ENCODE data around the gene ARFGAP3. TPM values are rescaled to one million over a fixed set of nuclear protein-coding genes. Genes with fewer than 3 reads are reported as not detected.

Gene ARFGAP3
- total RNA-seq, 2 experiments from 2014 or later = 19.5 to 21.4 TPM

DNA sequence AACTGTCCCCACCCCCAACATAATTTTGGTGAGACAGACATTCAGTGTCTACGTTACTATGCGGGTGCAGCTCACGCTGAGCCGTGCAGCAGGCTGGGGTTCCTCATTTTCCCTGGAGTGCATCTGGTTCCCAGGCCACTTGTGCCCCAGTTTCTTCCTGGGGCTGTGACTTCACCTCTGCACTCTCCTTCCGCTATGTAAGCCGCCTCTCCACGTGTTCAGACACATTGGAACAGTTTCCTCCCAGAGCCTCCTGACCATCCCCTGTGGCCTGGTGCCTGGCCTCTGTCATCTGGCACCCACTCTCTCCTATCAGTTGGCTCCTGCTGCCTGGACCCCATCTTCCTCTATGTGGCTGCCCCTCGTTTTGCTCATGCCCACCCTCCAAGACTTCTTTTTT lies 90.2 kb downstream of the ARFGAP3 start:
- peak in 2 of 14 experiments; percentile 24 to 42 for DNase-seq

DNA sequence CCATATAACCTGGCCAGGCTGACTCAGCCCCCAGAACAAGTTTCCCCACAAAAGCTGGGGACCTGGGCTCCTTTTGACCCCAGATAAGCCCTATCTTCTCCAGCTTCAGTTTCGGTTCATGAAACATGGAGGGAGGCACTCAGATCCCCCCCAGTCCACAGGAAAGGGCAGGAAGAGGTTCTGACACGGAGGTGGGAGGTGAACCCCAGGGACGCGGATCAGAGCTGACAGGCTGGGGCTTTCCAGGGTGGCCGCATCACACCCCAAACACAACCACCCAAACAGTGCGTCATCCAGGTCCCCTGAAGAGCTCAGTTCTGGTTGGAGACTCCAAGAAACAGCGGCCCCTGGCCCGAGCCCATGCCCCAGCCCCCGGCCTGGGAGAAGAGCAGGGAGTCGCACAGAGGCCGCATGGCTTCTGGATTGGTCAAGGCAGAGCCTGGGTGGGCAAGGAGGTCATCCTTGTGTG lies 92.1 kb downstream of the ARFGAP3 start:
- intact Hi-C loops (cut with DNase I, micrococcal nuclease) = no loop called here
- Mint-ChIP-seq H3K9me3 (no peaks in the 10 kb centered on the region), H3K4me1 (ENCODE audit: low read depth) (no peaks in the 10 kb centered on the region), H3K4me3 (no peak overlapping the region), H3K27me3 (peaks cover 4% of the 10 kb centered on the region), H3K36me3 (ENCODE audit: low read depth) (no peaks in the 10 kb centered on the region), H3K27ac (no peak overlapping the region)
- TF ChIP-seq, protein P1, sequence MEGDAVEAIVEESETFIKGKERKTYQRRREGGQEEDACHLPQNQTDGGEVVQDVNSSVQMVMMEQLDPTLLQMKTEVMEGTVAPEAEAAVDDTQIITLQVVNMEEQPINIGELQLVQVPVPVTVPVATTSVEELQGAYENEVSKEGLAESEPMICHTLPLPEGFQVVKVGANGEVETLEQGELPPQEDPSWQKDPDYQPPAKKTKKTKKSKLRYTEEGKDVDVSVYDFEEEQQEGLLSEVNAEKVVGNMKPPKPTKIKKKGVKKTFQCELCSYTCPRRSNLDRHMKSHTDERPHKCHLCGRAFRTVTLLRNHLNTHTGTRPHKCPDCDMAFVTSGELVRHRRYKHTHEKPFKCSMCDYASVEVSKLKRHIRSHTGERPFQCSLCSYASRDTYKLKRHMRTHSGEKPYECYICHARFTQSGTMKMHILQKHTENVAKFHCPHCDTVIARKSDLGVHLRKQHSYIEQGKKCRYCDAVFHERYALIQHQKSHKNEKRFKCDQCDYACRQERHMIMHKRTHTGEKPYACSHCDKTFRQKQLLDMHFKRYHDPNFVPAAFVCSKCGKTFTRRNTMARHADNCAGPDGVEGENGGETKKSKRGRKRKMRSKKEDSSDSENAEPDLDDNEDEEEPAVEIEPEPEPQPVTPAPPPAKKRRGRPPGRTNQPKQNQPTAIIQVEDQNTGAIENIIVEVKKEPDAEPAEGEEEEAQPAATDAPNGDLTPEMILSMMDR (IDR thresholded peaks at IDR 0.05) = no peak
- DNase-seq (no peak), ATAC-seq (ENCODE audit: poor library complexity) (no peak)
- Histone ChIP-seq H3K36me3 (ENCODE audit: insufficient read depth, low read length) (no peaks in the 10 kb centered on the region), H3K27ac (ENCODE audit: low read depth in 1 of 2, low read length in 2 of 2) (no peak overlapping the region), H3K4me3 (ENCODE audit: low read length) (no peak overlapping the region), H3K4me1 (ENCODE audit: insufficient read depth, low read length) (no peaks in the 10 kb centered on the region), H3K27me3 (ENCODE audit: control insufficient read depth in 1 of 2, insufficient read depth in 2 of 2, low read length in 2 of 2) (no peaks in the 10 kb centered on the region), H3K9me3 (ENCODE audit: control insufficient read depth in 1 of 2, insufficient read depth in 1 of 2, low read length in 2 of 2) (peaks cover 0 to 5% of the 10 kb centered on the region in 2 experiments)
- POLR2A ChIA-PET = no interaction called here
- CTCF ChIA-PET = no interaction called here

More for the DNA sequence above, 90.2 kb downstream of the ARFGAP3 start:
- H3K4me3 ChIP-seq (ENCODE audit: low read length) = no peak overlapping the region
- peaks cover 4% of the 10 kb centered on the region for H3K27me3 Mint-ChIP-seq
- no peak overlapping the region for H3K27ac ChIP-seq (ENCODE audit: low read depth in 1 of 2, low read length in 2 of 2)
- ChIA-PET CTCF (no interaction called here), POLR2A (no interaction called here)
- no peaks in the 10 kb centered on the region for H3K27me3 ChIP-seq (ENCODE audit: control insufficient read depth in 1 of 2, insufficient read depth in 2 of 2, low read length in 2 of 2)
- no peaks in the 10 kb centered on the region for H3K36me3 ChIP-seq (ENCODE audit: insufficient read depth, low read length)
- ATAC-seq (ENCODE audit: poor library complexity) = no peak
- no peak overlapping the region for H3K4me3 Mint-ChIP-seq
- H3K9me3 Mint-ChIP-seq = no peaks in the 10 kb centered on the region
- no peak overlapping the region for H3K27ac Mint-ChIP-seq
- H3K4me1 ChIP-seq (ENCODE audit: insufficient read depth, low read length) = no peaks in the 10 kb centered on the region
- peaks cover 0 to 5% of the 10 kb centered on the region in 2 experiments for H3K9me3 ChIP-seq (ENCODE audit: control insufficient read depth in 1 of 2, insufficient read depth in 1 of 2, low read length in 2 of 2)
- TF ChIP-seq, protein P1 (IDR thresholded peaks at IDR 0.05) = no peak
- no peaks in the 10 kb centered on the region for H3K4me1 Mint-ChIP-seq (ENCODE audit: low read depth)
- intact Hi-C loops (cut with DNase I, micrococcal nuclease) = no loop called here
- H3K36me3 Mint-ChIP-seq (ENCODE audit: low read depth) = no peaks in the 10 kb centered on the region

DNA sequence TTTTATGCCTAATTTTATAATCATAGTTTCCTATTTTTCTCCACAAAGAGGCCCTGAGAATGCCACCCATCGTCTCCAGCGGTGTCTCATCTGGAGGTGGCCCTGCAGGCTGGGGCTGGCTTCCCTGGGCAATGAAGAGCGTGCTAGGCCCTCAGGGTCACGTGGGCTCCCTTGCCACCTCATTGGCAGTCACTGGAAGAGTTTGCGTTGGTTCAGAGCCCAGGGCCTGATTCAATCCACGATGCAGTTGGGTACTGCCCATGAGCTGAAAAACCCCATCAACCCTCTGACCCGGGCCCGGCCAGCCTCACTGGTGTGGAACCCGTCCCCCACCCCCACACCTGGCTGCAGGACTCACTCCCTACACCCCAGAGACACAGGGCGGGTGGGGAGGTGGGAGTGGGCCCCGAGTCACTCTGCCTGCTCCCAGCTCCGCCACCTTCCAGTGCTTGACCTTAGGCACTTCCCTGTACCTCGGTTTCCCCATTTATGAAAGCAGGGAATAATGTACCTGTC lies 93.0 kb downstream of the ARFGAP3 start:
- Mint-ChIP-seq H3K4me1 (ENCODE audit: low read depth) (no peaks in the 10 kb centered on the region), H3K27ac (no peak overlapping the region), H3K4me3 (no peak overlapping the region), H3K9me3 (no peaks in the 10 kb centered on the region), H3K36me3 (ENCODE audit: low read depth) (no peaks in the 10 kb centered on the region), H3K27me3 (peaks cover 4% of the 10 kb centered on the region)
- ChIA-PET CTCF (no interaction called here), POLR2A (no interaction called here)
- H3K9me3 ChIP-seq (ENCODE audit: control insufficient read depth in 1 of 2, insufficient read depth in 1 of 2, low read length in 2 of 2) = peaks cover 0 to 5% of the 10 kb centered on the region in 2 experiments
- no peak for DNase-seq
- H3K36me3 ChIP-seq (ENCODE audit: insufficient read depth, low read length) = no peaks in the 10 kb centered on the region
- intact Hi-C loops (cut with DNase I, micrococcal nuclease) = no loop called here
- no peak overlapping the region for H3K27ac ChIP-seq (ENCODE audit: low read depth in 1 of 2, low read length in 2 of 2)
- ATAC-seq (ENCODE audit: poor library complexity) = no peak
- H3K4me1 ChIP-seq (ENCODE audit: insufficient read depth, low read length) = no peaks in the 10 kb centered on the region
- no peak overlapping the region for H3K4me3 ChIP-seq (ENCODE audit: low read length)
- TF ChIP-seq, protein P1 (IDR thresholded peaks at IDR 0.05) = no peak
- H3K27me3 ChIP-seq (ENCODE audit: control insufficient read depth in 1 of 2, insufficient read depth in 2 of 2, low read length in 2 of 2) = no peaks in the 10 kb centered on the region
